Suprapubic skin (tissue), 4 donors: Measurements from ENCODE around the gene ORC2.

Source experiments
- CTCF ChIP-seq, 2 donors: fragments of 200-600 bp in 1 of 2; fragments of 450-650 bp in 1 of 2; sonication (generic) in 1 of 2; IDR thresholded peaks; one replicate each; pipeline ENCODE4 v1.5.1; 2016 to 2019; ENCODE audit warnings: antibody characterized with exemption in 2 of 2, mild to moderate bottlenecking in 1 of 2, moderate library complexity in 1 of 2
- EP300 ChIP-seq: sonication (generic); formaldehyde crosslinking; IDR thresholded peaks from one replicate; pipeline ENCODE4 v1.6.1; 2017; ENCODE audit warnings: antibody characterized with exemption
- POLR2AphosphoS5 ChIP-seq, 3 donors: sonication (generic); formaldehyde crosslinking; IDR thresholded peaks; one replicate each; pipeline ENCODE4 v1.6.1; 2017; ENCODE audit warnings: antibody characterized with exemption in 3 of 3

DNA sequence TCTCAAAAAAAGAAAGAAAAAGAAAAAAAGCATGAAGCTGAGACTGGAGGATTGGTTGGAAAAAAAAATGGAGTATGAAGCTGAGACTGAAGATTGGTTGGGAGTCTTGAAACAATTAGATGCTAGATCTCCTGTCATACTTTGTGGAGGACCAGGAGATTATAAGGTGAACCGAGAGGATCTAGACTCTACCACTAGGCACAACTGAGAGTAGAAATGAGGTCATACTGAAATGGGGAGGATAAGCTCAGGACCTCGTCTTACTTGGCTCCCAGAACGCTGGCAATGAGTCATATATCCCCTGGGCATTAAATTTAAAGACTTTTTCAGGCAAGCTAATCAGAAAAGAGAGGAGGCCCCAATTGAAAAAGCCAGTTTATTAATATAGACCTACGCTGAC lies 3.3 kb upstream of the ORC2 start:
- TF ChIP-seq EP300 (no peak), CTCF (IDR thresholded peaks at IDR 0.05) (no peak), POLR2AphosphoS5 (IDR thresholded peaks at IDR 0.05) (no peak)
